HEK293 (cell line): ENCODE results near the gene GAD1.

Experiments
- CTCF ChIA-PET: fragments of 350-600 bp; formaldehyde crosslinking; extraction: SDS; loops from one replicate; lab custom pipeline; 2021; ENCODE audit warnings: antibody characterized with exemption; lab: Yijun Ruan, JAX
- POLR2A ChIA-PET: fragments of 300-600 bp; formaldehyde crosslinking; extraction: SDS; loops from one replicate; lab custom pipeline; 2020; ENCODE audit warnings: antibody characterized with exemption, inconsistent platforms; lab: Yijun Ruan, JAX
- H3K27ac ChIP-seq: fragments of 200-500 bp; sonication (Bioruptor generic); 2 replicates; pipeline ENCODE4 v1.5.1; 2014; ENCODE audit warnings: low read depth, low read length, control low read depth, inconsistent platforms; ENCODE audit errors: extremely low read depth
- H3K36me3 ChIP-seq, 2 experiments: fragments of 200-500 bp in 1 of 2; sonication (Bioruptor generic) in 1 of 2; 1 replicate in 1 of 2; 2 replicates in 1 of 2; pipeline ENCODE4 v1.5.1; 2014 to 2017; ENCODE audit warnings: inconsistent platforms in 2 of 2, low read length in 2 of 2; ENCODE audit not compliant: control insufficient read depth in 2 of 2, insufficient read depth in 1 of 2
- H3K4me1 ChIP-seq: fragments of 200-500 bp; sonication (Bioruptor generic); 2 replicates; pipeline ENCODE4 v1.5.1; 2014; ENCODE audit warnings: mild to moderate bottlenecking, low read length, inconsistent platforms; ENCODE audit not compliant: control insufficient read depth, insufficient read depth
- H3K4me3 ChIP-seq: 2 replicates; pipeline ENCODE4 v1.5.1; 2011; ENCODE audit warnings: low read depth, mild to moderate bottlenecking, control low read depth, low read length, moderate library complexity
- H3K9me3 ChIP-seq: fragments of 200-500 bp; sonication (Bioruptor generic); 2 replicates; pipeline ENCODE4 v1.5.1; 2014; ENCODE audit warnings: low read depth, low read length, inconsistent platforms; ENCODE audit not compliant: control insufficient read depth, insufficient read depth
- KLF10 ChIP-seq: fragments of 450-650 bp; IDR thresholded peaks from 2 replicates; pipeline ENCODE4 v1.5.1; 2018; ENCODE audit warnings: missing biosample characterization, mild to moderate bottlenecking, missing genetic modification characterization
- MEIS1 ChIP-seq: sonication (generic); formaldehyde crosslinking; IDR thresholded peaks from 2 replicates; pipeline ENCODE4 v1.8.1; 2022; ENCODE audit warnings: missing genetic modification reagents, mild to moderate bottlenecking, borderline replicate concordance
- PBX3 ChIP-seq: sonication (generic); formaldehyde crosslinking; IDR thresholded peaks from 2 replicates; pipeline ENCODE4 v1.8.1; 2022; ENCODE audit warnings: mild to moderate bottlenecking, moderate library complexity, missing genetic modification reagents
- PRDM1 ChIP-seq: fragments of 450-650 bp; formaldehyde crosslinking; IDR thresholded peaks from 2 replicates; pipeline ENCODE4; 2016; ENCODE audit warnings: missing biosample characterization, missing genetic modification characterization
- PRDM6 ChIP-seq: fragments of 450-650 bp; formaldehyde crosslinking; IDR thresholded peaks from 2 replicates; pipeline ENCODE4 v1.5.1; 2017; ENCODE audit warnings: missing biosample characterization, missing genetic modification characterization
- SP3 ChIP-seq: fragments of 450-650 bp; formaldehyde crosslinking; IDR thresholded peaks from 2 replicates; pipeline ENCODE4 v1.5.1; 2016; ENCODE audit warnings: missing biosample characterization, missing genetic modification characterization
- WT1 ChIP-seq: fragments of 450-650 bp; formaldehyde crosslinking; IDR thresholded peaks from 2 replicates; pipeline ENCODE4 v1.5.1; 2016; ENCODE audit warnings: missing biosample characterization, missing genetic modification characterization
- YY2 ChIP-seq: fragments of 450-650 bp; formaldehyde crosslinking; IDR thresholded peaks from 2 replicates; pipeline ENCODE4 v1.5.1; 2016; ENCODE audit warnings: missing biosample characterization, missing genetic modification characterization
- ZBTB48 ChIP-seq: fragments of 450-650 bp; formaldehyde crosslinking; IDR thresholded peaks from 2 replicates; pipeline ENCODE4 v1.5.1; 2016; ENCODE audit warnings: missing biosample characterization, missing genetic modification characterization
- ZEB2 ChIP-seq: fragments of 450-650 bp; formaldehyde crosslinking; IDR thresholded peaks from 2 replicates; pipeline ENCODE4 v1.5.1; 2016; ENCODE audit warnings: missing biosample characterization, missing genetic modification characterization
- ZFP37 ChIP-seq: fragments of 450-650 bp; formaldehyde crosslinking; IDR thresholded peaks from 2 replicates; pipeline ENCODE4 v1.5.1; 2016; ENCODE audit warnings: missing biosample characterization, missing genetic modification characterization
- ZNF140 ChIP-seq: fragments of 450-650 bp; formaldehyde crosslinking; IDR thresholded peaks from 2 replicates; pipeline ENCODE4 v1.5.1; 2016; ENCODE audit warnings: missing biosample characterization, missing genetic modification characterization
- ZNF18 ChIP-seq: fragments of 450-650 bp; formaldehyde crosslinking; IDR thresholded peaks from 2 replicates; pipeline ENCODE4 v1.5.1; 2016; ENCODE audit warnings: missing biosample characterization, missing genetic modification characterization
- ZNF23 ChIP-seq: fragments of 450-650 bp; formaldehyde crosslinking; IDR thresholded peaks from 2 replicates; pipeline ENCODE4 v1.5.1; 2016; ENCODE audit warnings: missing biosample characterization, missing genetic modification characterization, borderline replicate concordance
- ZNF248 ChIP-seq: fragments of 450-650 bp; formaldehyde crosslinking; IDR thresholded peaks from 2 replicates; pipeline ENCODE4 v1.5.1; 2017; ENCODE audit warnings: missing biosample characterization, missing genetic modification characterization
- ZNF529 ChIP-seq: fragments of 450-650 bp; formaldehyde crosslinking; IDR thresholded peaks from 2 replicates; pipeline ENCODE4 v1.5.1; 2017; ENCODE audit warnings: missing genetic modification characterization, missing biosample characterization; ENCODE audit not compliant: insufficient replicate concordance
- ZNF548 ChIP-seq: fragments of 450-650 bp; formaldehyde crosslinking; IDR thresholded peaks from 2 replicates; pipeline ENCODE4 v1.5.1; 2016; ENCODE audit warnings: missing biosample characterization, missing genetic modification characterization
- ZNF600 ChIP-seq: fragments of 450-650 bp; formaldehyde crosslinking; IDR thresholded peaks from 2 replicates; pipeline ENCODE4 v1.5.1; 2016; ENCODE audit warnings: missing biosample characterization, missing genetic modification characterization
- ZNF621 ChIP-seq: fragments of 450-650 bp; formaldehyde crosslinking; IDR thresholded peaks from 2 replicates; pipeline ENCODE4 v1.5.1; 2017; ENCODE audit warnings: missing biosample characterization, missing genetic modification characterization
- ZNF626 ChIP-seq: fragments of 450-650 bp; sonication (Bioruptor Pico); formaldehyde crosslinking; IDR thresholded peaks from 2 replicates; pipeline ENCODE4 v1.5.1; 2018; ENCODE audit warnings: missing biosample characterization, missing genetic modification characterization, inconsistent platforms
- ZNF660 ChIP-seq: fragments of 450-650 bp; IDR thresholded peaks from 2 replicates; pipeline ENCODE4 v1.5.1; 2018; ENCODE audit warnings: missing biosample characterization, mild to moderate bottlenecking, missing genetic modification characterization
- ZNF768 ChIP-seq: fragments of 450-650 bp; formaldehyde crosslinking; IDR thresholded peaks from 2 replicates; pipeline ENCODE4 v1.5.1; 2018; ENCODE audit warnings: missing biosample characterization, mild to moderate bottlenecking, missing genetic modification characterization
- ZNF830 ChIP-seq: fragments of 450-650 bp; IDR thresholded peaks from 2 replicates; pipeline ENCODE4 v1.5.0; 2018; ENCODE audit warnings: missing biosample characterization, missing genetic modification characterization, low read depth, mild to moderate bottlenecking, moderate library complexity
- ZSCAN5A ChIP-seq: fragments of 450-650 bp; formaldehyde crosslinking; IDR thresholded peaks from 2 replicates; pipeline ENCODE4 v1.5.1; 2016; ENCODE audit warnings: missing biosample characterization, missing genetic modification characterization

The GAD1 gene

GRCh38 chr2:170819680-170820664 is 3.3 kb downstream of the GAD1 start (continued):
- TF ChIP-seq ZNF140 (no peak), ZNF548 (tag by site-specific recombination) (no peak), KLF10 (tag by site-specific recombination) (no peak), ZNF830 (tag by site-specific recombination) (no peak)

GRCh38 chr2:170820757-170821530 is 4.3 kb downstream of the GAD1 start:
- Histone ChIP-seq H3K4me3 (no peak overlapping the region), H3K4me1 (no peaks in the 10 kb centered on the region), H3K9me3 (no peaks in the 10 kb centered on the region)
- POLR2A ChIA-PET, result no interaction called here
- TF ChIP-seq PBX3 (no peak), ZNF548 (tag by site-specific recombination) (no peak), ZFP37 (tag by site-specific recombination) (no peak)
- TF ChIP-seq, all 188 proteins: peak for 0
- H3K27ac ChIP-seq, result no peak overlapping the region
- peaks cover 0 to 6% of the 10 kb centered on the region in 2 experiments; a peak in 2 of 3 replicates for H3K36me3 ChIP-seq
- CTCF ChIA-PET, result interaction anchor here (1.1 kb wide), 1 partner anchor 9 kb away, joined by 4 read pairs; no protein-coding TSS in a partner anchor

- H3K9me3 ChIP-seq, result no peaks in the 10 kb centered on the region
These were observed 5.0 kb downstream of the GAD1 start for GRCh38 chr2:170821531-170822289.

More at GRCh38 chr2:170821531-170822289, 5.0 kb downstream of the GAD1 start:
- TF ChIP-seq PRDM6 (tag by site-specific recombination), result no peak
- no peak for TF ChIP-seq ZNF621
- TF ChIP-seq ZNF768, result no peak
- no peak for TF ChIP-seq ZBTB48
- no peak for TF ChIP-seq ZNF626 (tag by site-specific recombination)
- no peak for TF ChIP-seq ZNF660 (tag by site-specific recombination)
- no peak for TF ChIP-seq PRDM1
- no peak for TF ChIP-seq ZNF23 (tag by site-specific recombination)
- TF ChIP-seq ZNF529 (tag by site-specific recombination), result no peak
- TF ChIP-seq SP3 (tag by site-specific recombination), result no peak
- TF ChIP-seq MEIS1 (CRISPR knock-in tag), result no peak
- TF ChIP-seq ZNF600 (tag by site-specific recombination), result no peak
- TF ChIP-seq WT1 (tag by site-specific recombination), result no peak
- TF ChIP-seq ZNF248, result no peak
- no peak for TF ChIP-seq ZSCAN5A (tag by site-specific recombination)
- TF ChIP-seq ZEB2 (tag by site-specific recombination), result no peak
- no peak for TF ChIP-seq ZNF18 (tag by site-specific recombination)
- TF ChIP-seq YY2, result no peak
- Histone ChIP-seq H3K27ac (no peak overlapping the region), H3K4me3 (no peak overlapping the region), H3K4me1 (no peaks in the 10 kb centered on the region), H3K36me3 (peaks cover 0 to 6% of the 10 kb centered on the region in 2 experiments; a peak in 2 of 3 replicates)
- ChIA-PET POLR2A (no interaction called here), CTCF (interaction anchor here (1.1 kb wide), 1 partner anchor 9 kb away, joined by 4 read pairs; no protein-coding TSS in a partner anchor)
